Small intestine (tissue), 7 donors: ENCODE measurements around the gene GRAMD2A. TPM values are rescaled to one million over a fixed set of nuclear protein-coding genes. Genes with fewer than 3 reads are reported as not detected.
"Not testable (repeated sequence)": the region's sequence is repeated elsewhere in the genome, so short reads cannot be mapped to it uniquely, and the experiment has no call there.

Source experiments
- DNase-seq, 2 donors: peaks; one replicate each; pipeline versions ENCODE4 v3.0.0 to v3.0.0-alpha.2; 2013
- FAIRE-seq: peaks from 2 replicates; lab custom pipeline; 2012; peaks lifted over from hg19 to GRCh38; lab: Jason Lieb, UNC
- H3K27ac ChIP-seq, 3 donors: one replicate each; pipeline ENCODE4 v1.5.1; 2013; ENCODE audit warnings: low read length in 2 of 3, mild to moderate bottlenecking in 2 of 3, control low read depth in 1 of 3, inconsistent platforms in 1 of 3, low read depth in 1 of 3, moderate library complexity in 1 of 3
- H3K27me3 ChIP-seq, 3 donors: one replicate each; pipeline ENCODE4 v1.6.1; 2013; ENCODE audit warnings: low read length in 3 of 3, inconsistent platforms in 1 of 3; ENCODE audit not compliant: control insufficient read depth in 3 of 3, insufficient read depth in 3 of 3
- H3K36me3 ChIP-seq, 3 donors: one replicate each; pipeline ENCODE4 v1.6.1; 2013; ENCODE audit warnings: low read length in 3 of 3, inconsistent platforms in 1 of 3, low read depth in 1 of 3, mild to moderate bottlenecking in 1 of 3, moderate library complexity in 1 of 3; ENCODE audit not compliant: control insufficient read depth in 3 of 3, insufficient read depth in 2 of 3
- H3K4me1 ChIP-seq, 3 donors: one replicate each; pipeline ENCODE4 v1.6.1; 2013; ENCODE audit warnings: low read length in 2 of 3, inconsistent platforms in 1 of 3, low read depth in 1 of 3, mild to moderate bottlenecking in 1 of 3, moderate library complexity in 1 of 3; ENCODE audit not compliant: control insufficient read depth in 3 of 3, insufficient read depth in 2 of 3
- H3K4me3 ChIP-seq, 3 donors: one replicate each; pipeline ENCODE4 v1.5.1; 2013; ENCODE audit warnings: low read length in 3 of 3, control low read depth in 1 of 3, inconsistent platforms in 1 of 3, low read depth in 1 of 3, mild to moderate bottlenecking in 1 of 3, moderate library complexity in 1 of 3
- H3K9me3 ChIP-seq, 2 donors: one replicate each; pipeline ENCODE4 v1.6.1; 2013; ENCODE audit warnings: low read depth in 1 of 2, low read length in 1 of 2; ENCODE audit not compliant: control insufficient read depth in 2 of 2, insufficient read depth in 1 of 2
- WGBS, 3 donors: extraction: QIAGEN DNeasy Blood & Tissue Kit; methylation state at CpG; one replicate each; pipeline ENCODE4 v1.1.7; 2013; 5-methylcytosine and 5-hydroxymethylcytosine counted together
- polyA plus RNA-seq, 4 donors: library from polyadenylated mRNA; stranded (reverse) in 3 of 4; unstranded in 1 of 4; fragments of 200-250 nt in 3 of 4; fragments of 120-200 nt in 1 of 4; gene quantifications; one replicate each; pipeline versions ENCODE4 v1.2.1 to v1.2.3, GENCODE V29; 2013
- donor health status: healthy with polysubstance abuse.
- donor health status: control.
- donor health status: control.
- donor health status: Bipolar disorder and iron deficiency.
- donor health status: healthy.

The GRAMD2A gene
- polyA plus RNA-seq, 4 donors, result 0.67 to 10.1 (median 4.2) TPM

GRCh38 chr15:72173401-72173800, 24.2 kb downstream of the GRAMD2A start:
- peaks cover 0 to 2% (median 0%) of the 10 kb centered on the region in 3 donors for H3K27me3 ChIP-seq
- WGBS, 3 donors, result 90 to 95% (median 90%) methylated on average over 6 of the region's 6 CpGs
- no peak for DNase-seq
- no peak for FAIRE-seq
- no peak overlapping the region for H3K4me3 ChIP-seq
- no peak overlapping the region for H3K27ac ChIP-seq
- H3K9me3 ChIP-seq, result no peaks in the 10 kb centered on the region
- no peaks in the 10 kb centered on the region for H3K36me3 ChIP-seq
- H3K4me1 ChIP-seq, result peaks cover 0 to 25% (median 0%) of the 10 kb centered on the region in 3 donors

- no peak overlapping the region for H3K4me3 ChIP-seq
- FAIRE-seq, result no peak
Observed at GRCh38 chr15:72172796-72173195, 24.8 kb downstream of the GRAMD2A start.

GRCh38 chr15:72171978-72172377, 25.6 kb downstream of the GRAMD2A start:
- not testable (repeated sequence) for H3K9me3 ChIP-seq, H3K4me3 ChIP-seq, H3K27me3 ChIP-seq, DNase-seq, FAIRE-seq, H3K27ac ChIP-seq, H3K36me3 ChIP-seq
- peaks cover 0 to 31% (median 5%) of the 10 kb centered on the region in 3 donors for H3K4me1 ChIP-seq
- WGBS, 3 donors, result 85 to 88% (median 85%) methylated on average over 10 of the region's 10 CpGs

More at GRCh38 chr15:72172796-72173195, 24.8 kb downstream of the GRAMD2A start:
- Histone ChIP-seq H3K27ac (no peak overlapping the region), H3K36me3 (no peaks in the 10 kb centered on the region), H3K9me3 (no peaks in the 10 kb centered on the region), H3K4me1 (peaks cover 0 to 31% (median 5%) of the 10 kb centered on the region in 3 donors), H3K27me3 (peaks cover 0 to 2% (median 0%) of the 10 kb centered on the region in 3 donors)
- DNase-seq, result no peak
- WGBS, 3 donors, result 86 to 90% (median 86%) methylated on average over 5 of the region's 5 CpGs

GRCh38 chr15:72170691-72171090, 26.9 kb downstream of the GRAMD2A start:
- Histone ChIP-seq H3K4me3 (no peak overlapping the region), H3K27me3 (peaks cover 0 to 2% (median 0%) of the 10 kb centered on the region in 3 donors), H3K36me3 (peaks cover 0 to 10% (median 0%) of the 10 kb centered on the region in 3 donors), H3K9me3 (no peaks in the 10 kb centered on the region), H3K27ac (peak overlapping the region in 2 of 3 donors; percentile 49 to 87), H3K4me1 (peaks cover 0 to 31% (median 5%) of the 10 kb centered on the region in 3 donors)
- FAIRE-seq (no peak), DNase-seq (no peak)
- 84 to 90% (median 85%) methylated on average over 7 of the region's 7 CpGs for WGBS, 3 donors

- H3K27me3 ChIP-seq, result peaks cover 0 to 2% (median 0%) of the 10 kb centered on the region in 3 donors
- DNase-seq (peak; percentile 92 to 93), FAIRE-seq (no peak)
- peaks cover 0 to 14% (median 0%) of the 10 kb centered on the region in 3 donors for H3K36me3 ChIP-seq
- peaks cover 0 to 31% (median 5%) of the 10 kb centered on the region in 3 donors for H3K4me1 ChIP-seq
- peak overlapping the region; percentile 26 to 88 (median 87) for H3K27ac ChIP-seq
- WGBS, 3 donors, result 24 to 76% (median 46%) methylated on average over 16 of the region's 16 CpGs
- H3K9me3 ChIP-seq, result no peaks in the 10 kb centered on the region
- no peak overlapping the region for H3K4me3 ChIP-seq
Observed at GRCh38 chr15:72169921-72170611, 27.5 kb downstream of the GRAMD2A start.

- peaks cover 0 to 2% (median 0%) of the 10 kb centered on the region in 3 donors for H3K27me3 ChIP-seq
- H3K36me3 ChIP-seq, result peaks cover 0 to 16% (median 0%) of the 10 kb centered on the region in 3 donors
- no peaks in the 10 kb centered on the region for H3K9me3 ChIP-seq
- 73 to 80% (median 75%) methylated on average over 9 to 10 of the region's 10 CpGs for WGBS, 3 donors
- H3K4me3 ChIP-seq, result no peak overlapping the region
- H3K27ac ChIP-seq, result peak overlapping the region in 2 of 3 donors; percentile 87 to 88
- H3K4me1 ChIP-seq, result peaks cover 0 to 31% (median 5%) of the 10 kb centered on the region in 3 donors
- DNase-seq (peak in 1 of 2 donors; percentile 24), FAIRE-seq (no peak)
Observed at GRCh38 chr15:72169236-72169920, 28.2 kb downstream of the GRAMD2A start.

GRCh38 chr15:72168808-72169190, 28.8 kb downstream of the GRAMD2A start:
- Histone ChIP-seq H3K27ac (no peak overlapping the region), H3K4me1 (peaks cover 0 to 31% (median 5%) of the 10 kb centered on the region in 3 donors), H3K4me3 (no peak overlapping the region), H3K27me3 (no peaks in the 10 kb centered on the region), H3K36me3 (peaks cover 0 to 16% (median 0%) of the 10 kb centered on the region in 3 donors), H3K9me3 (no peaks in the 10 kb centered on the region)
- DNase-seq, result no peak
- FAIRE-seq, result no peak
- WGBS, 3 donors, result 58 to 72% (median 64%) methylated on average over 4 of the region's 4 CpGs

GRCh38 chr15:72168131-72168807, 29.3 kb downstream of the GRAMD2A start:
- Histone ChIP-seq H3K27ac (no peak overlapping the region), H3K36me3 (peaks cover 0 to 17% (median 0%) of the 10 kb centered on the region in 3 donors), H3K9me3 (no peaks in the 10 kb centered on the region), H3K27me3 (no peaks in the 10 kb centered on the region), H3K4me3 (no peak overlapping the region), H3K4me1 (peaks cover 0 to 31% (median 5%) of the 10 kb centered on the region in 3 donors)
- FAIRE-seq (no peak), DNase-seq (peak; percentile 24 to 50)
- WGBS, 3 donors, result 40 to 70% (median 46%) methylated on average over 7 of the region's 7 CpGs
